H1 (cell line): Measurements from ENCODE around the gene NFX1.

Experiments
- EZH2 ChIP-seq: fragments of 200-600 bp; sonication (generic); IDR thresholded peaks from 2 replicates; pipeline ENCODE4 v1.7.1; 2012; ENCODE audit warnings: low read depth, mild to moderate bottlenecking, moderate library complexity, low read length, inconsistent platforms; ENCODE audit not compliant: severe bottlenecking
- JUND ChIP-seq: IDR thresholded peaks from 2 replicates; pipeline ENCODE4 v1.6.1; 2011; ENCODE audit warnings: mild to moderate bottlenecking, improper control_type of control experiment, low read length
- MAX ChIP-seq: IDR thresholded peaks from 2 replicates; pipeline ENCODE4 v1.6.1; 2012; ENCODE audit warnings: inconsistent platforms
- POLR2A ChIP-seq, 2 experiments: IDR thresholded peaks; 1 replicate in 1 of 2; 2 replicates in 1 of 2; pipeline ENCODE4 v1.6.1; 2011; ENCODE audit warnings: low read depth in 2 of 2, low read length in 2 of 2, mild to moderate bottlenecking in 2 of 2; ENCODE audit errors: control extremely low read depth in 1 of 2
- RBBP5 ChIP-seq: IDR thresholded peaks from 2 replicates; pipeline ENCODE4 v1.7.1; 2012; ENCODE audit warnings: low read depth, mild to moderate bottlenecking, inconsistent platforms, low read length, moderate library complexity, borderline replicate concordance
- SAP30 ChIP-seq: fragments of 300-600 bp; sonication (generic); IDR thresholded peaks from 2 replicates; pipeline ENCODE4 v1.7.1; 2012; ENCODE audit warnings: low read length, moderate library complexity, mild to moderate bottlenecking, inconsistent platforms; ENCODE audit not compliant: insufficient read depth, insufficient replicate concordance
- TAF1 ChIP-seq: IDR thresholded peaks from 2 replicates; pipeline ENCODE4 v1.6.1; 2011; ENCODE audit warnings: mild to moderate bottlenecking, low read depth, low read length
- TEAD4 ChIP-seq: IDR thresholded peaks from 2 replicates; pipeline ENCODE4 v1.6.1; 2012; ENCODE audit warnings: low read depth, low read length, inconsistent platforms, mixed read lengths
- TF ChIP-seq, protein P1 (sequence below), 3 experiments: IDR thresholded peaks; 1 replicate in 2 of 3; 2 replicates in 1 of 3; pipeline versions ENCODE4 v1.5.1 to v1.6.1; 2011; ENCODE audit warnings: low read length in 3 of 3, mild to moderate bottlenecking in 3 of 3, inconsistent platforms in 2 of 3, low read depth in 1 of 3, moderate library complexity in 1 of 3; ENCODE audit not compliant: insufficient read depth in 1 of 3; ENCODE audit errors: control extremely low read depth in 1 of 3

DNA sequence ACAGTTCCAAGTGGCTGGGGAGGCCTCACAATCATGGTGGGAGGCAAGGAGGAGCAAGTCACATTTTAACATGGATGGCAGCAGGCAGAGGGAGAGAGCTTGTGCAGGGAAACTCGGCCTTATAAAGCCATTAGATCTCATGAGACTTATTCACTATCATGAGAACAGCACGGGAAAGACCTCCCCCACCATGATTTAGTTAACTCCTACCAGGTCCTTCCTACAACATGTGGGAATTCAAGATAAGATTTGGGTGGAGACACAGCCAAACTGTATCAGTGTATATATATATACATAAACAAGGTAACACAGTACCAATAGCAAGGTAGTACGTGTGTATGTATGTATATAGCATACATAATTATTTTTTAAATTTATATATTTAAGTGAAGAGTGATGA lies 50.9 kb downstream of the NFX1 start:
- no peak for TF ChIP-seq POLR2A (IDR thresholded peaks at IDR 0.05; ENCODE audit: control extremely low read depth in 1 of 2, low read depth in 2 of 2, low read length in 2 of 2)
- TF ChIP-seq MAX, result no peak
- TF ChIP-seq RBBP5, result no peak
- TF ChIP-seq, protein P1, sequence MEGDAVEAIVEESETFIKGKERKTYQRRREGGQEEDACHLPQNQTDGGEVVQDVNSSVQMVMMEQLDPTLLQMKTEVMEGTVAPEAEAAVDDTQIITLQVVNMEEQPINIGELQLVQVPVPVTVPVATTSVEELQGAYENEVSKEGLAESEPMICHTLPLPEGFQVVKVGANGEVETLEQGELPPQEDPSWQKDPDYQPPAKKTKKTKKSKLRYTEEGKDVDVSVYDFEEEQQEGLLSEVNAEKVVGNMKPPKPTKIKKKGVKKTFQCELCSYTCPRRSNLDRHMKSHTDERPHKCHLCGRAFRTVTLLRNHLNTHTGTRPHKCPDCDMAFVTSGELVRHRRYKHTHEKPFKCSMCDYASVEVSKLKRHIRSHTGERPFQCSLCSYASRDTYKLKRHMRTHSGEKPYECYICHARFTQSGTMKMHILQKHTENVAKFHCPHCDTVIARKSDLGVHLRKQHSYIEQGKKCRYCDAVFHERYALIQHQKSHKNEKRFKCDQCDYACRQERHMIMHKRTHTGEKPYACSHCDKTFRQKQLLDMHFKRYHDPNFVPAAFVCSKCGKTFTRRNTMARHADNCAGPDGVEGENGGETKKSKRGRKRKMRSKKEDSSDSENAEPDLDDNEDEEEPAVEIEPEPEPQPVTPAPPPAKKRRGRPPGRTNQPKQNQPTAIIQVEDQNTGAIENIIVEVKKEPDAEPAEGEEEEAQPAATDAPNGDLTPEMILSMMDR (IDR thresholded peaks at IDR 0.05; ENCODE audit: control extremely low read depth in 1 of 3, insufficient read depth in 1 of 3, low read depth in 1 of 3, low read length in 3 of 3), result no peak
- TF ChIP-seq TAF1, result no peak
- TF ChIP-seq EZH2, result no peak
- no peak for TF ChIP-seq JUND
- no peak for TF ChIP-seq TEAD4
- no peak for TF ChIP-seq SAP30
